ENCODE results near the gene DMC1. TPM values are rescaled to one million over a fixed set of nuclear protein-coding genes. Genes with fewer than 3 reads are reported as not detected.

The DMC1 gene
- total and polyA plus RNA-seq, 9 donors, result 0.82 to 12.2 (median 2.1) TPM

DNA sequence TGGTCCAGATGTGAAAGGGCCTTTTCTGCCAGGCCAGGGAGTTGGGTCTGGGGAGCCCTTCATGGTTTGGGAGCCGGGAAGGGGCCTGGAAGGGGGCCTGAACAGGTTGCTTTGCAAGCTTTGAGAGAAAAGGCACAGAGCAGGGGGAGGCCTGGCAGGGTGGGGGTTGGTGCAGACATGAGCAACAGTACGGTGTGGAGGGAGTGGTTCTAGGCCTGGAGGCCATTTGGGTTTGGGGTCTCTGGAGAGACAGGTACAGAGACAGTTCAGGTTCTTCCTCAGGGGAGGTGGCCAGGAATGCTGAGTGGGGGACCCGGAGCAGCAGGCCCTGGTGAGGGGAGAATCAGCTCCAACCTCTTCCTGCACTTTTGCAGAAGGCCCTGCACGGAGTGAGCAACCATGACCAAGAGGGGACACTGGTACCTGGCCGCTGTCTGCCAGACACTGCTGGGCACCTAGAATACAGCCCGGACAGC is 100.6 kb downstream of the DMC1 start:
- H3K36me3 ChIP-seq, result no peaks in the 10 kb centered on the region
- no peaks in the 10 kb centered on the region for H3K9me3 ChIP-seq
- 92 to 96% (median 96%) methylated on average over 6 of the region's 6 CpGs for WGBS, 3 donors
- peaks cover 5% of the 10 kb centered on the region for H3K4me1 ChIP-seq (ENCODE audit: insufficient read depth)
- H3K4me3 ChIP-seq, result no peak overlapping the region
- no peaks in the 10 kb centered on the region for H3K27me3 ChIP-seq
- intact Hi-C loops (cut with DNase I), result no loop called here
- H3K27ac ChIP-seq, result no peak overlapping the region
- TF ChIP-seq EP300 (IDR thresholded peaks at IDR 0.05) (no peak), CTCF (IDR thresholded peaks at IDR 0.05) (no peak), POLR2A (IDR thresholded peaks at IDR 0.05) (no peak)
- no peak for DNase-seq

Other genes starting within 250 kb of the DMC1 start
- under 1 TPM in 1 of 7 donors, not detected in 6; 0.62 TPM for gene KCNJ4, start 115.0 kb downstream of the DMC1 start, total RNA-seq
- gene KCNJ4, start 115.0 kb downstream of the DMC1 start, polyA plus RNA-seq, result under 1 TPM in 1 of 2 donors, not detected in 1; 0.02 TPM
- 1 to 10 TPM in 6 of 7 donors, under 1 TPM in 1; 0.81 to 8.3 (median 2.3) TPM for gene KDELR3, start 102.1 kb downstream of the DMC1 start, total RNA-seq
- 10 to 100 TPM in 1 of 2 donors, 1 to 10 TPM in 1; 2.4 to 26.9 TPM for gene KDELR3, start 102.1 kb downstream of the DMC1 start, polyA plus RNA-seq
- 100 to 1,000 TPM; 435 to 602 (median 515) TPM for gene DDX17, start 63.9 kb downstream of the DMC1 start, total RNA-seq
- 100 to 1,000 TPM; 215 to 412 TPM for gene DDX17, start 63.9 kb downstream of the DMC1 start, polyA plus RNA-seq
- 1 to 10 TPM in 6 of 7 donors, under 1 TPM in 1; 1.00 to 7.4 (median 2.5) TPM for gene FAM227A, start 86.2 kb upstream of the DMC1 start, total RNA-seq
- under 1 TPM; 0.72 to 0.76 TPM for gene FAM227A, start 86.2 kb upstream of the DMC1 start, polyA plus RNA-seq
- gene CBY1, start 86.5 kb upstream of the DMC1 start, total RNA-seq, result 10 to 100 TPM; 15.5 to 45.2 (median 35.0) TPM
- gene CBY1, start 86.5 kb upstream of the DMC1 start, polyA plus RNA-seq, result 10 to 100 TPM; 54.0 to 84.0 TPM
- gene TOMM22, start 111.8 kb upstream of the DMC1 start, total RNA-seq, result 10 to 100 TPM; 30.0 to 68.3 (median 57.7) TPM
- 10 to 100 TPM; 30.6 to 96.3 TPM for gene TOMM22, start 111.8 kb upstream of the DMC1 start, polyA plus RNA-seq
- gene JOSD1, start 130.8 kb upstream of the DMC1 start, total RNA-seq, result 100 to 1,000 TPM in 1 of 7 donors, 10 to 100 TPM in 6; 43.1 to 138 (median 48.7) TPM
- 10 to 100 TPM; 33.6 to 55.2 TPM for gene JOSD1, start 130.8 kb upstream of the DMC1 start, polyA plus RNA-seq
- 10 to 100 TPM; 40.5 to 71.3 (median 62.3) TPM for gene GTPBP1, start 135.8 kb upstream of the DMC1 start, total RNA-seq
- 10 to 100 TPM; 16.9 to 29.8 TPM for gene GTPBP1, start 135.8 kb upstream of the DMC1 start, polyA plus RNA-seq
- 100 to 1,000 TPM; 152 to 311 (median 205) TPM for gene SUN2, start 185.8 kb upstream of the DMC1 start, total RNA-seq
- gene SUN2, start 185.8 kb upstream of the DMC1 start, polyA plus RNA-seq, result 100 to 1,000 TPM in 1 of 2 donors, 10 to 100 TPM in 1; 21.2 to 156 TPM
- 10 to 100 TPM; 12.1 to 26.4 (median 16.3) TPM for gene DNAL4, start 224.0 kb upstream of the DMC1 start, total RNA-seq
- 10 to 100 TPM; 12.2 to 23.5 TPM for gene DNAL4, start 224.0 kb upstream of the DMC1 start, polyA plus RNA-seq

All from ovary (tissue), 9 donors.